Measurements from ENCODE around the gene CAMK2B. TPM values are rescaled to one million over a fixed set of nuclear protein-coding genes. Genes with fewer than 3 reads are reported as not detected.

Gene CAMK2B
- total RNA-seq, 2 donors from 2014 or later = 0.42 to 0.80 TPM

DNA sequence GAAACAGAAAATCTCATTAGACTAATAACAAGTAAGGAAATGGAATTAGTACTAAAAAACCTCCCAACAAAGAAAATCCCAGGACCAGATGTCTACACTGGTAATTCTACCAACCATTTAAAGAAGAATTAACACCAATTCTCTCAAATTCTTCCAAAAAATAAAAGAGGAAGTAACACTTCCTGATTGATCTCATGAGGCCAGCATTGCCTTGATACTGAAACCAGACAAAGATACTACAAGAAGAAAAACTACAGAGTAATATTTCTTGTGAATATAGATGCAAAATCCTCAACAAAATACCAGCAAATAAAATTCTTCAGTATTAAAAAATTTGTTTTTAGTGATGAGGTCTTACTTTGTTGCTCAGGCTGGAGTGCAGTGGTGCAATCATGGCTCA lies 157.5 kb downstream of the CAMK2B start:
- Histone ChIP-seq H3K4me1 (no peaks in the 10 kb centered on the region), H3K27me3 (no peaks in the 10 kb centered on the region), H3K4me3 (no peak overlapping the region), H3K9me3 (no peaks in the 10 kb centered on the region), H3K36me3 (no peaks in the 10 kb centered on the region), H3K27ac (no peak overlapping the region), H3K9ac (ENCODE audit: low read depth in 2 of 2, low read length in 2 of 2) (no peak overlapping the region)
- intact Hi-C loops (cut with DNase I) = no loop called here
- TF ChIP-seq, protein P1, sequence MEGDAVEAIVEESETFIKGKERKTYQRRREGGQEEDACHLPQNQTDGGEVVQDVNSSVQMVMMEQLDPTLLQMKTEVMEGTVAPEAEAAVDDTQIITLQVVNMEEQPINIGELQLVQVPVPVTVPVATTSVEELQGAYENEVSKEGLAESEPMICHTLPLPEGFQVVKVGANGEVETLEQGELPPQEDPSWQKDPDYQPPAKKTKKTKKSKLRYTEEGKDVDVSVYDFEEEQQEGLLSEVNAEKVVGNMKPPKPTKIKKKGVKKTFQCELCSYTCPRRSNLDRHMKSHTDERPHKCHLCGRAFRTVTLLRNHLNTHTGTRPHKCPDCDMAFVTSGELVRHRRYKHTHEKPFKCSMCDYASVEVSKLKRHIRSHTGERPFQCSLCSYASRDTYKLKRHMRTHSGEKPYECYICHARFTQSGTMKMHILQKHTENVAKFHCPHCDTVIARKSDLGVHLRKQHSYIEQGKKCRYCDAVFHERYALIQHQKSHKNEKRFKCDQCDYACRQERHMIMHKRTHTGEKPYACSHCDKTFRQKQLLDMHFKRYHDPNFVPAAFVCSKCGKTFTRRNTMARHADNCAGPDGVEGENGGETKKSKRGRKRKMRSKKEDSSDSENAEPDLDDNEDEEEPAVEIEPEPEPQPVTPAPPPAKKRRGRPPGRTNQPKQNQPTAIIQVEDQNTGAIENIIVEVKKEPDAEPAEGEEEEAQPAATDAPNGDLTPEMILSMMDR (IDR thresholded peaks at IDR 0.05) = no peak
- no peak for DNase-seq

Other genes with a start within 250 kb of the CAMK2B start
- gene POLM, start 243.1 kb downstream of the CAMK2B start, total RNA-seq = 10 to 100 TPM; 17.2 to 25.9 TPM
- gene AEBP1, start 221.2 kb downstream of the CAMK2B start, total RNA-seq = 10 to 100 TPM; 21.4 to 30.4 TPM
- 100 to 1,000 TPM in 1 of 2 donors, 10 to 100 TPM in 1; 54.8 to 161 TPM for gene POLD2, start 202.0 kb downstream of the CAMK2B start, total RNA-seq
- gene MYL7, start 184.3 kb downstream of the CAMK2B start, total RNA-seq = 1 to 10 TPM in 1 of 2 donors, not detected in 1; 2.2 TPM
- under 1 TPM; 0.17 to 0.19 TPM for gene GCK, start 136.2 kb downstream of the CAMK2B start, total RNA-seq
- 100 to 1,000 TPM in 1 of 2 donors, 10 to 100 TPM in 1; 83.0 to 103 TPM for gene YKT6, start 124.6 kb downstream of the CAMK2B start, total RNA-seq
- gene NUDCD3, start 165.1 kb upstream of the CAMK2B start, total RNA-seq = 100 to 1,000 TPM in 1 of 2 donors, 10 to 100 TPM in 1; 77.7 to 105 TPM
- under 1 TPM; 0.10 to 0.11 TPM for gene NPC1L1, start 215.7 kb upstream of the CAMK2B start, total RNA-seq
- gene DDX56, start 248.3 kb upstream of the CAMK2B start, total RNA-seq = 10 to 100 TPM; 41.1 to 90.6 TPM